K562 (cell line): ENCODE data around the gene TFPI2. TPM values are rescaled to one million over a fixed set of nuclear protein-coding genes. Genes with fewer than 3 reads are reported as not detected.

Experiments
- ATAC-seq: fragments of 200-7000 bp; cut with Tn5 transposase; 3 replicates; pipeline ENCODE4 v1.9.1; 2020; ENCODE audit warnings: moderate library complexity
- BruUV-seq: library from RNA; stranded (reverse); fragments of 400-500 nt; replicated peaks from 2 replicates; lab custom pipeline; 2021; lab: Mats Ljungman, UMichigan
- CTCF ChIA-PET: fragments of 300-600 bp; formaldehyde crosslinking; extraction: SDS; loops from one replicate; lab custom pipeline; 2021; ENCODE audit warnings: low intra/inter-chr PET ratio; lab: Yijun Ruan, JAX
- POLR2A ChIA-PET: fragments of 300-600, 350-650 bp; sonication (Branson Sonifier 250); formaldehyde crosslinking; extraction: SDS; loops from one replicate; lab custom pipeline; 2021; ENCODE audit warnings: antibody characterized with exemption, inconsistent platforms; lab: Yijun Ruan, JAX
- DNase-seq, 4 experiments: peaks; one replicate each; pipeline versions ENCODE4 v3.0.0 to v3.0.0-alpha.2; 2011 to 2018; ENCODE audit warnings: low spot score in 3 of 4, mixed read lengths in 3 of 4; ENCODE audit errors: extremely low read depth in 1 of 4
- FAIRE-seq: peaks from 2 replicates; lab custom pipeline; 2011; peaks lifted over from hg19 to GRCh38; lab: Jason Lieb, UNC
- H2AFZ ChIP-seq: 2 replicates; pipeline ENCODE4 v1.6.0; 2011; ENCODE audit warnings: low read depth, low read length, control low read depth, inconsistent platforms
- H3K27ac ChIP-seq: fragments of 200-600 bp; 3 replicates; pipeline ENCODE4 v1.8.0; 2011; ENCODE audit warnings: low read depth, mild to moderate bottlenecking, control low read depth, inconsistent platforms, low read length, moderate library complexity, mixed read lengths; ENCODE audit errors: extremely low read depth
- H3K27me3 ChIP-seq, 2 experiments: fragments of 300-600 bp in 1 of 2; 2 replicates in 1 of 2; 3 replicates in 1 of 2; pipeline versions ENCODE4 v1.6.0 to v1.8.0; 2011; ENCODE audit warnings: inconsistent platforms in 2 of 2, low read length in 2 of 2, mild to moderate bottlenecking in 1 of 2, mixed read lengths in 1 of 2, moderate library complexity in 1 of 2; ENCODE audit not compliant: control insufficient read depth in 2 of 2, insufficient read depth in 2 of 2
- H3K36me3 ChIP-seq: fragments of 300-600 bp; 3 replicates; pipeline ENCODE4 v1.8.0; 2011; ENCODE audit warnings: mild to moderate bottlenecking, low read length, inconsistent platforms; ENCODE audit not compliant: control insufficient read depth, insufficient read depth
- H3K4me1 ChIP-seq, 2 experiments: fragments of 200-600 bp in 1 of 2; replicated peaks in 1 of 2; 2 replicates in 1 of 2; 3 replicates in 1 of 2; pipeline versions ENCODE4 v1.5.1 to v1.8.0; 2011; ENCODE audit warnings: inconsistent platforms in 2 of 2, low read length in 2 of 2, mild to moderate bottlenecking in 1 of 2, mixed read lengths in 1 of 2, moderate library complexity in 1 of 2; ENCODE audit not compliant: control insufficient read depth in 2 of 2, insufficient read depth in 2 of 2
- H3K4me2 ChIP-seq: 2 replicates; pipeline ENCODE4 v1.6.1; 2011; ENCODE audit warnings: low read length, control low read depth, inconsistent platforms, mixed read lengths; ENCODE audit not compliant: insufficient read depth
- H3K4me3 ChIP-seq: fragments of 200-600 bp; sonication (generic), shearing (Covaris generic); 2 replicates; pipeline ENCODE4 v1.5.1; 2016; ENCODE audit warnings: control low read depth, inconsistent platforms
- H3K79me2 ChIP-seq: fragments of 200-600 bp; 3 replicates; pipeline ENCODE4 v1.8.0; 2011; ENCODE audit warnings: low read length, inconsistent platforms; ENCODE audit not compliant: control insufficient read depth, insufficient read depth
- H3K9ac ChIP-seq, 2 experiments: 2 replicates each; pipeline versions ENCODE4 v1.6.0 to v1.6.1; 2011; ENCODE audit warnings: low read depth in 2 of 2, low read length in 2 of 2, control low read depth in 1 of 2, inconsistent platforms in 1 of 2, mild to moderate bottlenecking in 1 of 2, mixed read lengths in 1 of 2; ENCODE audit not compliant: insufficient read depth in 1 of 2
- H3K9me1 ChIP-seq: one replicate; pipeline ENCODE4 v1.6.0; 2011; ENCODE audit warnings: inconsistent platforms, mild to moderate bottlenecking, low read length, moderate library complexity; ENCODE audit not compliant: control insufficient read depth, insufficient read depth
- H3K9me3 ChIP-seq: replicated peaks from 2 replicates; pipeline ENCODE4 v1.5.1; 2011; ENCODE audit warnings: low read depth, low read length, inconsistent platforms; ENCODE audit not compliant: control insufficient read depth, insufficient read depth
- H4K20me1 ChIP-seq: replicated peaks from 2 replicates; pipeline ENCODE4 v1.6.1; 2011; ENCODE audit warnings: low read length, inconsistent platforms, mixed read lengths; ENCODE audit not compliant: control insufficient read depth, insufficient read depth
- BHLHE40 ChIP-seq: IDR thresholded peaks from 2 replicates; pipeline ENCODE4 v1.6.1; 2011; ENCODE audit warnings: low read length, improper control_type of control experiment
- BRF1 ChIP-seq: IDR thresholded peaks from 3 replicates; pipeline ENCODE4 v1.6.1; 2011; ENCODE audit warnings: borderline replicate concordance, mild to moderate bottlenecking; ENCODE audit not compliant: insufficient read length; ENCODE audit errors: extremely low read depth
- EWSR1 ChIP-seq: fragments of 450-650 bp; IDR thresholded peaks from 2 replicates; pipeline ENCODE4 v1.6.1; 2018; ENCODE audit warnings: borderline replicate concordance, mild to moderate bottlenecking, low read depth, moderate library complexity; ENCODE audit not compliant: partially characterized antibody
- FOXP4 ChIP-seq: sonication (generic); formaldehyde crosslinking; IDR thresholded peaks from 2 replicates; pipeline ENCODE4 v1.8.0; 2022; ENCODE audit warnings: mild to moderate bottlenecking, missing genetic modification reagents, borderline replicate concordance
- GABPA ChIP-seq: fragments of 200-800 bp; sonication (Bioruptor generic); conservative IDR thresholded peaks from 2 replicates; pipeline ENCODE4 v1.6.1; 2016; ENCODE audit warnings: low read depth, missing genetic modification characterization, missing compliant biosample characterization
- GATAD2A ChIP-seq: fragments of 450-650 bp; IDR thresholded peaks from 2 replicates; pipeline ENCODE4 v1.6.1; 2017
- HDAC2 ChIP-seq: fragments of 450-650 bp; IDR thresholded peaks from 2 replicates; pipeline ENCODE4 v1.6.1; 2016; ENCODE audit warnings: mild to moderate bottlenecking
- HDGF ChIP-seq: fragments of 450-650 bp; IDR thresholded peaks from 2 replicates; pipeline ENCODE4 v1.6.1; 2016
- HMG20A ChIP-seq: fragments of 450-650 bp; formaldehyde crosslinking; conservative IDR thresholded peaks from 2 replicates; pipeline ENCODE4 v1.4.0; 2020; ENCODE audit warnings: mild to moderate bottlenecking, mixed read lengths
- LCOR ChIP-seq: sonication (generic); formaldehyde crosslinking; IDR thresholded peaks from 2 replicates; pipeline ENCODE4 v1.8.0; 2022; ENCODE audit warnings: mild to moderate bottlenecking, missing genetic modification reagents
- NFRKB ChIP-seq: fragments of 450-650 bp; IDR thresholded peaks from 2 replicates; pipeline ENCODE4 v1.6.1; 2016; ENCODE audit warnings: low read depth
- SNIP1 ChIP-seq: fragments of 450-650 bp; IDR thresholded peaks from 2 replicates; pipeline ENCODE4 v1.7.1; 2017; ENCODE audit warnings: low read depth, mild to moderate bottlenecking
- U2AF1 ChIP-seq: fragments of 200-400 bp; formaldehyde crosslinking; optimal IDR thresholded peaks from 2 replicates; pipeline ENCODE3; 2017; ENCODE audit warnings: mild to moderate bottlenecking, low read depth, low read length, moderate library complexity
- ZNF384 ChIP-seq: IDR thresholded peaks from 2 replicates; pipeline ENCODE4 v1.6.1; 2012; ENCODE audit warnings: low read depth, low read length, improper control_type of control experiment
- in situ Hi-C: fragments of 300-500 bp; cut with MboI; formaldehyde crosslinking; loops from 4 replicates; pipeline ENCODE4 v1.15.0; 2018; ENCODE audit warnings: inconsistent platforms, mixed read lengths
- intact Hi-C: fragments of 100-400 bp; cut with micrococcal nuclease; formaldehyde crosslinking; loops from 2 replicates; pipeline ENCODE4 v1.14.2; 2022
- polyA plus RNA-seq, 8 experiments: library from polyadenylated mRNA; depleted of rRNA in 4 of 8; stranded (reverse) in 5 of 8; unstranded in 3 of 8; fragments of >200 nt; fragmentation: Nextera tagmentation in 2 of 8; fragmentation: Illumina TruSeq in 1 of 8; extraction: Ambion mirVana in 2 of 8; extraction: Trizol in 1 of 8; gene quantifications; 2 replicates each; pipeline versions ENCODE4 v1.2.1 to v1.2.3, GENCODE V29; 2011 to 2014; ENCODE audit warnings: inconsistent platforms in 1 of 8, missing spikeins in 1 of 8
- total RNA-seq, 7 experiments: library from RNA; depleted of rRNA in 6 of 7; stranded (reverse); fragments of >200 nt in 6 of 7; fragmentation: Illumina TruSeq in 2 of 7; extraction: Trizol in 2 of 7; gene quantifications; 2 replicates each; pipeline versions ENCODE4 v1.2.1 to v1.2.3, GENCODE V29; 2011 to 2021; ENCODE audit warnings: low replicate concordance in 1 of 7
- TF ChIP-seq, protein P1 (sequence below): sonication (generic); formaldehyde crosslinking; IDR thresholded peaks from 2 replicates; pipeline ENCODE4 v1.8.1; 2023; ENCODE audit warnings: mild to moderate bottlenecking, missing genetic modification reagents
- TF ChIP-seq, protein P2 (sequence below): fragments of 450-650 bp; formaldehyde crosslinking; conservative IDR thresholded peaks from 2 replicates; pipeline ENCODE4 v1.4.0; 2022; ENCODE audit warnings: mild to moderate bottlenecking, missing genetic modification characterization

TFPI2 gene
- total and polyA plus RNA-seq, 9 of the 15 experiments (the other 6 are each of a cell fraction or from before 2014, with no cell fraction given) = 0.07 to 0.25 (median 0.11) TPM; not detected in 4

GRCh38 chr7:93914581-93915066 is 24.1 kb upstream of the TFPI2 start (continued):
- no peak for TF ChIP-seq FOXP4 (CRISPR knock-in tag)
- TF ChIP-seq EWSR1 = no peak
- no peak for TF ChIP-seq LCOR
- TF ChIP-seq, all 486 proteins: peak for 0

GRCh38 chr7:93913197-93913596 is 22.6 kb upstream of the TFPI2 start:
- no TSS peak for BruUV-seq
- no peaks in the 10 kb centered on the region for H3K9me1 ChIP-seq
- H4K20me1 ChIP-seq = no peaks in the 10 kb centered on the region
- no peaks in the 10 kb centered on the region for H3K36me3 ChIP-seq
- no peak overlapping the region for H2AFZ ChIP-seq
- no peak for ATAC-seq
- POLR2A ChIA-PET = no interaction called here
- intact Hi-C loops (no loop called here), in situ Hi-C loops (no loop called here)
- H3K4me1 ChIP-seq = no peaks in the 10 kb centered on the region
- no peak overlapping the region for H3K4me2 ChIP-seq
- no peaks in the 10 kb centered on the region for H3K9me3 ChIP-seq
- CTCF ChIA-PET = no interaction called here
- no peak for DNase-seq
- no peaks in the 10 kb centered on the region for H3K27me3 ChIP-seq
- no peaks in the 10 kb centered on the region for H3K79me2 ChIP-seq
- H3K4me3 ChIP-seq = no peak overlapping the region
- no peak for FAIRE-seq
- no peak overlapping the region for H3K27ac ChIP-seq
- H3K9ac ChIP-seq = no peak overlapping the region
- TF ChIP-seq HDGF (no peak), HMG20A (no peak), HDAC2 (no peak), GATAD2A (no peak), SNIP1 (no peak), EWSR1 (no peak), BRF1 (no peak), U2AF1 (no peak), NFRKB (no peak), GABPA (tag) (no peak), BHLHE40 (no peak), ZNF384 (no peak)
- TF ChIP-seq, protein P1, sequence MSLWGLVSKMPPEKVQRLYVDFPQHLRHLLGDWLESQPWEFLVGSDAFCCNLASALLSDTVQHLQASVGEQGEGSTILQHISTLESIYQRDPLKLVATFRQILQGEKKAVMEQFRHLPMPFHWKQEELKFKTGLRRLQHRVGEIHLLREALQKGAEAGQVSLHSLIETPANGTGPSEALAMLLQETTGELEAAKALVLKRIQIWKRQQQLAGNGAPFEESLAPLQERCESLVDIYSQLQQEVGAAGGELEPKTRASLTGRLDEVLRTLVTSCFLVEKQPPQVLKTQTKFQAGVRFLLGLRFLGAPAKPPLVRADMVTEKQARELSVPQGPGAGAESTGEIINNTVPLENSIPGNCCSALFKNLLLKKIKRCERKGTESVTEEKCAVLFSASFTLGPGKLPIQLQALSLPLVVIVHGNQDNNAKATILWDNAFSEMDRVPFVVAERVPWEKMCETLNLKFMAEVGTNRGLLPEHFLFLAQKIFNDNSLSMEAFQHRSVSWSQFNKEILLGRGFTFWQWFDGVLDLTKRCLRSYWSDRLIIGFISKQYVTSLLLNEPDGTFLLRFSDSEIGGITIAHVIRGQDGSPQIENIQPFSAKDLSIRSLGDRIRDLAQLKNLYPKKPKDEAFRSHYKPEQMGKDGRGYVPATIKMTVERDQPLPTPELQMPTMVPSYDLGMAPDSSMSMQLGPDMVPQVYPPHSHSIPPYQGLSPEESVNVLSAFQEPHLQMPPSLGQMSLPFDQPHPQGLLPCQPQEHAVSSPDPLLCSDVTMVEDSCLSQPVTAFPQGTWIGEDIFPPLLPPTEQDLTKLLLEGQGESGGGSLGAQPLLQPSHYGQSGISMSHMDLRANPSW = no peak
- TF ChIP-seq, protein P2, sequence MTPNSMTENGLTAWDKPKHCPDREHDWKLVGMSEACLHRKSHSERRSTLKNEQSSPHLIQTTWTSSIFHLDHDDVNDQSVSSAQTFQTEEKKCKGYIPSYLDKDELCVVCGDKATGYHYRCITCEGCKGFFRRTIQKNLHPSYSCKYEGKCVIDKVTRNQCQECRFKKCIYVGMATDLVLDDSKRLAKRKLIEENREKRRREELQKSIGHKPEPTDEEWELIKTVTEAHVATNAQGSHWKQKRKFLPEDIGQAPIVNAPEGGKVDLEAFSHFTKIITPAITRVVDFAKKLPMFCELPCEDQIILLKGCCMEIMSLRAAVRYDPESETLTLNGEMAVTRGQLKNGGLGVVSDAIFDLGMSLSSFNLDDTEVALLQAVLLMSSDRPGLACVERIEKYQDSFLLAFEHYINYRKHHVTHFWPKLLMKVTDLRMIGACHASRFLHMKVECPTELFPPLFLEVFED (CRISPR knock-in tag) = no peak
